ENCODE results near the gene PIF1.

GRCh38 chr15:64773606-64774005, 51.8 kb downstream of the PIF1 start:
- TF ChIP-seq POLR2A (IDR thresholded peaks at IDR 0.05; ENCODE audit: borderline replicate concordance, extremely low read depth, insufficient read depth, insufficient read length) (no peak), YY1 (IDR thresholded peaks at IDR 0.05; ENCODE audit: extremely low read depth, insufficient replicate concordance, low read depth, low read length) (no peak), CTCF (IDR thresholded peaks at IDR 0.05 in 2 of 3, conservative IDR thresholded peaks at IDR 0.05 in 1 of 3; ENCODE audit: borderline replicate concordance in 1 of 3, insufficient read depth in 1 of 3, low read depth in 2 of 3, low read length in 2 of 3) (no peak), REST (IDR thresholded peaks at IDR 0.05; ENCODE audit: low read depth) (no peak), EZH2phosphoT487 (IDR thresholded peaks at IDR 0.05; ENCODE audit: borderline replicate concordance) (no peak), POLR2AphosphoS5 (IDR thresholded peaks at IDR 0.05; ENCODE audit: low read depth, low read length) (no peak), CEBPB (IDR thresholded peaks at IDR 0.05; ENCODE audit: low read depth) (no peak)

Measured in HCT116 (cell line).